Fibroblast of pulmonary artery (primary cell): ENCODE results near the gene SPACA6.

ENCODE experiments used
- DNase-seq: peaks from one replicate; pipeline ENCODE4 v3.0.0-alpha.2; 2010; ENCODE audit warnings: low read depth
- H3K4me3 ChIP-seq: replicated peaks from 2 replicates; pipeline ENCODE4 v1.5.1; 2011; ENCODE audit warnings: low read depth, mild to moderate bottlenecking, control low read depth, low read length, moderate library complexity
- TF ChIP-seq, protein P1 (sequence below): IDR thresholded peaks from 2 replicates; pipeline ENCODE4 v1.5.1; 2011; ENCODE audit warnings: mild to moderate bottlenecking, control low read depth, low read length, inconsistent platforms; ENCODE audit errors: missing control alignments

Gene SPACA6

GRCh38 chr19:51676566-51677083 is 16.5 kb upstream of the SPACA6 start:
- TF ChIP-seq, protein P1, sequence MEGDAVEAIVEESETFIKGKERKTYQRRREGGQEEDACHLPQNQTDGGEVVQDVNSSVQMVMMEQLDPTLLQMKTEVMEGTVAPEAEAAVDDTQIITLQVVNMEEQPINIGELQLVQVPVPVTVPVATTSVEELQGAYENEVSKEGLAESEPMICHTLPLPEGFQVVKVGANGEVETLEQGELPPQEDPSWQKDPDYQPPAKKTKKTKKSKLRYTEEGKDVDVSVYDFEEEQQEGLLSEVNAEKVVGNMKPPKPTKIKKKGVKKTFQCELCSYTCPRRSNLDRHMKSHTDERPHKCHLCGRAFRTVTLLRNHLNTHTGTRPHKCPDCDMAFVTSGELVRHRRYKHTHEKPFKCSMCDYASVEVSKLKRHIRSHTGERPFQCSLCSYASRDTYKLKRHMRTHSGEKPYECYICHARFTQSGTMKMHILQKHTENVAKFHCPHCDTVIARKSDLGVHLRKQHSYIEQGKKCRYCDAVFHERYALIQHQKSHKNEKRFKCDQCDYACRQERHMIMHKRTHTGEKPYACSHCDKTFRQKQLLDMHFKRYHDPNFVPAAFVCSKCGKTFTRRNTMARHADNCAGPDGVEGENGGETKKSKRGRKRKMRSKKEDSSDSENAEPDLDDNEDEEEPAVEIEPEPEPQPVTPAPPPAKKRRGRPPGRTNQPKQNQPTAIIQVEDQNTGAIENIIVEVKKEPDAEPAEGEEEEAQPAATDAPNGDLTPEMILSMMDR, result no peak
- DNase-seq, result no peak
- no peak overlapping the region for H3K4me3 ChIP-seq

- H3K4me3 ChIP-seq, result no peak overlapping the region
- DNase-seq, result no peak
- TF ChIP-seq, protein P1, result no peak
These were observed 12.7 kb upstream of the SPACA6 start for GRCh38 chr19:51680474-51680873.

- no peak overlapping the region for H3K4me3 ChIP-seq
- TF ChIP-seq, protein P1, result no peak
- DNase-seq, result no peak
These were observed 11.7 kb upstream of the SPACA6 start for GRCh38 chr19:51681286-51681941.

GRCh38 chr19:51686171-51686570 is 7.0 kb upstream of the SPACA6 start:
- no peak for DNase-seq
- TF ChIP-seq, protein P1, result no peak
- H3K4me3 ChIP-seq, result no peak overlapping the region

GRCh38 chr19:51687791-51688670 is 5.1 kb upstream of the SPACA6 start:
- H3K4me3 ChIP-seq, result peak overlapping the region; percentile 97
- TF ChIP-seq, protein P1, result no peak
- peak; percentile 60 for DNase-seq

- peak overlapping the region; percentile 97 for H3K4me3 ChIP-seq
- TF ChIP-seq, protein P1, result no peak
- peak; percentile 97 for DNase-seq
These were observed 4.2 kb upstream of the SPACA6 start for GRCh38 chr19:51688671-51689571.
